Measurements from ENCODE around the gene EEIG1. TPM values are rescaled to one million over a fixed set of nuclear protein-coding genes. Genes with fewer than 3 reads are reported as not detected.

The EEIG1 gene
- total RNA-seq, 2 donors from 2014 or later, result 23.4 to 84.6 TPM

DNA sequence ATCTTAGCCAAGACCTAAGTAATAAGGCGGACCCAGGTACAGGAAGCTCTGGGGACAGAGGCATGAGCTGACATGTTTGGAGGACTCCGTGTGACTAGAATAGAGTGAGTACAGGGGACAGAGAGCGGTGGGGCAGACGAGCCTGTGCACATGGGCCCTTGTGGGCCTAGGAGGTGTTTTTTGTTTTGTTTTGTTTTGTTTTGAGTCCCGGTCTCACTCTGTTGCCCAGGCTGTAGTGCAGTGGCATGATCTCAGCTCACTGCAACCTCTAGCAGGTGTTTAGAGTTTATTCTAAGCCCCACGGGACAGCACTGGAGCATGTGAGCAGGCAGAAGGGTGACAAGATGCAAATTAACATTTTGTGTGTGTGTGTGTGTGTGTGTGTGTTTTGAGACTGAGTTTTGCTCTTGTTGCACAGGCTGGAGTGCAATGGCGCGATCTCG is 3.1 kb upstream of the EEIG1 start:
- H3K4me1 ChIP-seq (replicated peaks), result no peaks in the 10 kb centered on the region
- no peaks in the 10 kb centered on the region for H3K27me3 ChIP-seq (replicated peaks; ENCODE audit: insufficient read depth)
- no peak for DNase-seq (ENCODE audit: low spot score)
- no peaks in the 10 kb centered on the region for H3K36me3 ChIP-seq
- no peak for TF ChIP-seq POLR2A (IDR thresholded peaks at IDR 0.05)
- TF ChIP-seq, protein P1, sequence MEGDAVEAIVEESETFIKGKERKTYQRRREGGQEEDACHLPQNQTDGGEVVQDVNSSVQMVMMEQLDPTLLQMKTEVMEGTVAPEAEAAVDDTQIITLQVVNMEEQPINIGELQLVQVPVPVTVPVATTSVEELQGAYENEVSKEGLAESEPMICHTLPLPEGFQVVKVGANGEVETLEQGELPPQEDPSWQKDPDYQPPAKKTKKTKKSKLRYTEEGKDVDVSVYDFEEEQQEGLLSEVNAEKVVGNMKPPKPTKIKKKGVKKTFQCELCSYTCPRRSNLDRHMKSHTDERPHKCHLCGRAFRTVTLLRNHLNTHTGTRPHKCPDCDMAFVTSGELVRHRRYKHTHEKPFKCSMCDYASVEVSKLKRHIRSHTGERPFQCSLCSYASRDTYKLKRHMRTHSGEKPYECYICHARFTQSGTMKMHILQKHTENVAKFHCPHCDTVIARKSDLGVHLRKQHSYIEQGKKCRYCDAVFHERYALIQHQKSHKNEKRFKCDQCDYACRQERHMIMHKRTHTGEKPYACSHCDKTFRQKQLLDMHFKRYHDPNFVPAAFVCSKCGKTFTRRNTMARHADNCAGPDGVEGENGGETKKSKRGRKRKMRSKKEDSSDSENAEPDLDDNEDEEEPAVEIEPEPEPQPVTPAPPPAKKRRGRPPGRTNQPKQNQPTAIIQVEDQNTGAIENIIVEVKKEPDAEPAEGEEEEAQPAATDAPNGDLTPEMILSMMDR (IDR thresholded peaks at IDR 0.05), result no peak
- TF ChIP-seq POLR2AphosphoS5 (IDR thresholded peaks at IDR 0.05), result no peak
- WGBS, result 80% methylated on average over 9 of the region's 9 CpGs
- no peaks in the 10 kb centered on the region for H3K9me3 ChIP-seq
- intact Hi-C loops (cut with DNase I), result loop anchor here (5.0 kb wide), 2 partner anchors 42 to 53 kb away; no protein-coding TSS in a partner anchor
- no peak overlapping the region for H3K4me3 ChIP-seq
- H3K27ac ChIP-seq, result no peak overlapping the region

DNA sequence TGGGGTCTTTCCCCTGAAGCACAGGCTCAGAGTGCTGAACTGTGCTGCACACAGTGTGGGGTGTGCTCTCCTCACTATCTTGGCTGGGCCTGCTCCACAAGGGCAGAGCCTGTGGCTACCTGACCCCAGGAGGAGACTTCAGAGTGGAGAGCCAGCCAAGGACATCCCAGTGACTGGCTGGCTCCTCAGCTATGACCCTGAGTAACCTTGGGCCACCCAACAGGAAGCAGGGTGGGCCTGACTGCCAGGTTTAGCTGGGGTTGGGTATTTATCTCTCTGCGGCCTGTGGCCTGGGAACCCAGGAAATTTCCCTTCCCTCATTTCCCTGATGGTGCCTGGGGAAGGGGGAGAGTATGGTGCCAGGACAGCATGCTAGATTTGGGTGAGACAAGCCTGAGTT is 2.1 kb upstream of the EEIG1 start:
- Histone ChIP-seq H3K27ac (no peak overlapping the region), H3K4me3 (no peak overlapping the region), H3K9me3 (no peaks in the 10 kb centered on the region), H3K4me1 (replicated peaks) (no peaks in the 10 kb centered on the region), H3K36me3 (no peaks in the 10 kb centered on the region), H3K27me3 (replicated peaks; ENCODE audit: insufficient read depth) (no peaks in the 10 kb centered on the region)
- no peak for DNase-seq (ENCODE audit: low spot score)
- intact Hi-C loops (cut with DNase I), result loop anchor here (5.0 kb wide), 2 partner anchors 41 to 54 kb away; no protein-coding TSS in a partner anchor
- 100% methylated on average over 1 of the region's 1 CpG for whole genome bisulfite sequencing
- TF ChIP-seq POLR2AphosphoS5 (IDR thresholded peaks at IDR 0.05) (no peak), POLR2A (IDR thresholded peaks at IDR 0.05) (no peak)
- TF ChIP-seq, protein P1 (IDR thresholded peaks at IDR 0.05), result no peak

DNA sequence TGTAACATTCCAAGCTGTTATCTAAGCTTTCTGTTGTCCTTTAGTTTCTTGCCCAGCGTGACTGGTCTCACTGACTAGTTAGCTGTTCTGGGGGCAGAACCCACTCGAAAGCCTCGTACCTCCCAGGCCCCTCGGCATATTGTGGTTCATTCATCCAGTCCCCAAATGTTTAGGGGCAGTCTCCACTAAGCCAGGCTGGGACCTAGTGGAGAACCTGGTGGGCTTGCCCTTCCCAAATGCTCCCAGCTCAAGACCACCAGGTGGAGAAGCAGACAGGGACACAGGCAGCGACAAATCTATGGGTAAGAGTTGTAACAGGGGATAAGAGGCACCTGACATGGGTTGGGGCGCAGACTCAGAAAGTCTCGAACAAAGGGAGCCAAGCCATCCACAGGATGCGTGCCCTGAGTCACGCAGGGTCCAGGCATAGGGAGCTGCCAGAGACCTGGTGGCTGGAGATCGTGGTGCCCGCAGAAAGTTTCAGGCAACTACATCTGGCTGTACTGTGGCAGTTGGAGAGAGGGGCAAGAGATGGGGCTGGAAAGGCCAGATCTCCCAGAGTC is 851 bp upstream of the EEIG1 start:
- Histone ChIP-seq H3K4me1 (replicated peaks) (peaks cover 5% of the 10 kb centered on the region), H3K27ac (peak overlapping the region; percentile 90 to 92), H3K36me3 (no peaks in the 10 kb centered on the region), H3K4me3 (peak overlapping the region; percentile 85 to 92), H3K9me3 (no peaks in the 10 kb centered on the region), H3K27me3 (replicated peaks; ENCODE audit: insufficient read depth) (no peaks in the 10 kb centered on the region)
- no peak for DNase-seq (ENCODE audit: low spot score)
- WGBS, result 64% methylated on average over 11 of the region's 11 CpGs
- TF ChIP-seq, protein P1 (IDR thresholded peaks at IDR 0.05), result no peak
- no peak for TF ChIP-seq POLR2A (IDR thresholded peaks at IDR 0.05)
- TF ChIP-seq POLR2AphosphoS5 (IDR thresholded peaks at IDR 0.05), result no peak
- intact Hi-C loops (cut with DNase I), result loop anchor here (5.0 kb wide), 2 partner anchors 39 to 56 kb away; no protein-coding TSS in a partner anchor

DNA sequence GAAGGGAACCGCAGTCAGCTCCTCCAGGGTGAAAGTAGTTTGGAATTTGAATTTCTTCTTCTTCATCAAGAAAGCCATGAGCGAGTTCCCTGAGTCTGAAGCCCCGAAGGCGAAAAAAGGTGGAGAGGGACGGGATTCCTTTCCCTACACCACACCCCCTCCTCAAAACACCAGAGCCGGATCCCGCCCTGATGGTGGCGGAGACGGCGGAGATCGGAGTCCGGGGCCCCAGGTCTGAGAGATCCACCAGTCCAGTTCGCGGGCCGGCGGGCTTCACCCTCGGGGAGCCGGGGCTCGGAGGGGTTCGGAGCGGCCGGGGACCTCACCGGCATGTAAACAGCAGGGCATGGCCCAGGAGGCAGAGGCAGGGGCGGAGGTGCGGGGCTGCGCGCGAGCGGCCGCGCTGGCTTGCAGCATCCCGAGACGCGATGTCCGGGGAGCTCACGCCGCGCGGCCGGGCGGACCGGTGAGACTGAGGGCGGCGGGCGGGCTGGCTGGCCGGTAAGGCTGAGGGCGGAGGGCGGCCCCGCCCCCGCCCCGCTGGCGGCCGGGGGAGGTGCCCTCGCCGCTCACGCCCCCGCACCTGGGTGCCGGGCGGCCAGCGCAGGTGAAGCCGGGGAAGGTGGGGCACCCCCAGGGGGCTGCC is 606 bp downstream of the EEIG1 start:
- Histone ChIP-seq H3K9me3 (no peaks in the 10 kb centered on the region), H3K4me1 (replicated peaks) (peaks cover 18% of the 10 kb centered on the region), H3K27ac (peak overlapping the region; percentile 80 to 92), H3K36me3 (no peaks in the 10 kb centered on the region), H3K27me3 (replicated peaks; ENCODE audit: insufficient read depth) (no peaks in the 10 kb centered on the region), H3K4me3 (peak overlapping the region; percentile 85 to 92)
- intact Hi-C loops (cut with DNase I), result loop anchor here (5.0 kb wide), 2 partner anchors 38 to 57 kb away; no protein-coding TSS in a partner anchor
- WGBS, result 2% methylated on average over 34 of the region's 61 CpGs
- TF ChIP-seq POLR2A (IDR thresholded peaks at IDR 0.05) (peak; percentile 88), POLR2AphosphoS5 (IDR thresholded peaks at IDR 0.05) (no peak)
- TF ChIP-seq, protein P1 (IDR thresholded peaks at IDR 0.05), result no peak
- DNase-seq (ENCODE audit: low spot score), result peak; percentile 62

Measured in prostate gland (tissue), 2 donors.